ENCODE measurements around the gene CHN2. TPM values are rescaled to one million over a fixed set of nuclear protein-coding genes. Genes with fewer than 3 reads are reported as not detected.

Gene CHN2
- total RNA-seq, 1 experiment from 2014 or later: not detected

- CTCF ChIA-PET: no interaction called here
- BruUV-seq (replicated peaks): no TSS peak
These were observed 35.4 kb downstream of the CHN2 start for GRCh38 chr7:29229946-29230345.

GRCh38 chr7:29230871-29231345 lies 36.3 kb downstream of the CHN2 start:
- no peaks in the 10 kb centered on the region for H3K27me3 ChIP-seq (ENCODE audit: insufficient read depth, low read depth)
- CTCF ChIA-PET: no interaction called here
- peak in 1 of 2 experiments; percentile 63 for DNase-seq
- no peaks in the 10 kb centered on the region for H3F3A ChIP-seq (ENCODE audit: insufficient read depth, low read depth)
- POLR2A ChIA-PET (ENCODE audit: unreplicated experiment): no interaction called here
- intact Hi-C loops (cut with micrococcal nuclease; ENCODE audit: unreplicated experiment): no loop called here
- H3K4me1 ChIP-seq (replicated peaks; ENCODE audit: insufficient read depth): peaks cover 21% of the 10 kb centered on the region
- TF ChIP-seq EZH2 (IDR thresholded peaks at IDR 0.05; ENCODE audit: low read depth) (no peak), CTCF (conservative IDR thresholded peaks at IDR 0.05) (no peak)
- H3K9me2 ChIP-seq (ENCODE audit: insufficient read depth): no peaks in the 10 kb centered on the region
- H2AFZ ChIP-seq: no peak overlapping the region
- no TSS peak for BruUV-seq (replicated peaks)
- no peaks in the 10 kb centered on the region for H3K79me2 ChIP-seq (ENCODE audit: low read depth)
- H4K20me1 ChIP-seq (ENCODE audit: insufficient read depth): no peaks in the 10 kb centered on the region
- H3K4me2 ChIP-seq: no peak overlapping the region
- no peaks in the 10 kb centered on the region for H3K9me3 ChIP-seq (ENCODE audit: insufficient read depth, low read depth)
- no peak overlapping the region for H3K4me3 ChIP-seq
- no peak overlapping the region for H3K27ac ChIP-seq
- no peaks in the 10 kb centered on the region for H3K36me3 ChIP-seq (ENCODE audit: low read depth)

More at GRCh38 chr7:29229946-29230345, 35.4 kb downstream of the CHN2 start:
- H2AFZ ChIP-seq: no peak overlapping the region
- H3K9me3 ChIP-seq (ENCODE audit: insufficient read depth, low read depth): no peaks in the 10 kb centered on the region
- no peak overlapping the region for H3K27ac ChIP-seq
- TF ChIP-seq CTCF (conservative IDR thresholded peaks at IDR 0.05) (no peak), EZH2 (IDR thresholded peaks at IDR 0.05; ENCODE audit: low read depth) (no peak)
- no peaks in the 10 kb centered on the region for H3K79me2 ChIP-seq (ENCODE audit: low read depth)
- intact Hi-C loops (cut with micrococcal nuclease; ENCODE audit: unreplicated experiment): no loop called here
- H4K20me1 ChIP-seq (ENCODE audit: insufficient read depth): no peaks in the 10 kb centered on the region
- H3K27me3 ChIP-seq (ENCODE audit: insufficient read depth, low read depth): no peaks in the 10 kb centered on the region
- no peak for DNase-seq
- no peaks in the 10 kb centered on the region for H3K36me3 ChIP-seq (ENCODE audit: low read depth)
- POLR2A ChIA-PET (ENCODE audit: unreplicated experiment): no interaction called here
- peaks cover 25% of the 10 kb centered on the region for H3K4me1 ChIP-seq (replicated peaks; ENCODE audit: insufficient read depth)
- H3K4me3 ChIP-seq: no peak overlapping the region
- H3F3A ChIP-seq (ENCODE audit: insufficient read depth, low read depth): no peaks in the 10 kb centered on the region
- no peaks in the 10 kb centered on the region for H3K9me2 ChIP-seq (ENCODE audit: insufficient read depth)
- no peak overlapping the region for H3K4me2 ChIP-seq

- Histone ChIP-seq H3K4me2 (0 out of 2 replicates have a peak overlapping the region, but pooled peaks have one; percentile 3), H3K4me1 (replicated peaks; ENCODE audit: insufficient read depth) (peaks cover 21% of the 10 kb centered on the region), H3K27me3 (ENCODE audit: insufficient read depth, low read depth) (no peaks in the 10 kb centered on the region), H3K27ac (no peak overlapping the region), H3K9me3 (ENCODE audit: insufficient read depth, low read depth) (no peaks in the 10 kb centered on the region), H3K36me3 (ENCODE audit: low read depth) (no peaks in the 10 kb centered on the region), H3K4me3 (no peak overlapping the region), H3K9me2 (ENCODE audit: insufficient read depth) (no peaks in the 10 kb centered on the region), H4K20me1 (ENCODE audit: insufficient read depth) (no peaks in the 10 kb centered on the region), H3F3A (ENCODE audit: insufficient read depth, low read depth) (no peaks in the 10 kb centered on the region), H3K79me2 (ENCODE audit: low read depth) (no peaks in the 10 kb centered on the region), H2AFZ (no peak overlapping the region)
- POLR2A ChIA-PET (ENCODE audit: unreplicated experiment): no interaction called here
- BruUV-seq (replicated peaks): no TSS peak
- intact Hi-C loops (cut with micrococcal nuclease; ENCODE audit: unreplicated experiment): no loop called here
- CTCF ChIA-PET: no interaction called here
- TF ChIP-seq CTCF (conservative IDR thresholded peaks at IDR 0.05) (no peak), EZH2 (IDR thresholded peaks at IDR 0.05; ENCODE audit: low read depth) (no peak)
- DNase-seq: no peak
These were observed 37.2 kb downstream of the CHN2 start for GRCh38 chr7:29231671-29232232.

Measured in PC-9 (cell line).